Prostate gland (tissue), 2 donors: ENCODE data around the gene ADGRL3. TPM values are rescaled to one million over a fixed set of nuclear protein-coding genes. Genes with fewer than 3 reads are reported as not detected.

Experiments
- DNase-seq: peaks from one replicate; pipeline ENCODE4 v3.0.0-alpha.2; 2019; ENCODE audit warnings: low spot score
- H3K27ac ChIP-seq, 2 donors: fragments of 200-600 bp; sonication (generic); 2 replicates each; pipeline ENCODE4 v1.5.1; 2017 to 2019
- H3K27me3 ChIP-seq: fragments of 200-600 bp; sonication (generic); replicated peaks from 2 replicates; pipeline ENCODE4 v1.5.1; 2019; ENCODE audit not compliant: insufficient read depth
- H3K36me3 ChIP-seq, 2 donors: fragments of 200-600 bp; sonication (generic); 1 replicate in 1 of 2; 2 replicates in 1 of 2; pipeline versions ENCODE4 v1.5.1 to v1.8.1; 2017 to 2019
- H3K4me1 ChIP-seq: fragments of 200-600 bp; sonication (generic); replicated peaks from 2 replicates; pipeline ENCODE4 v1.5.1; 2019
- H3K4me3 ChIP-seq, 2 donors: fragments of 200-600 bp; sonication (generic); 2 replicates each; pipeline ENCODE4 v1.5.1; 2017 to 2019
- H3K9me3 ChIP-seq: fragments of 200-600 bp; sonication (generic); 2 replicates; pipeline ENCODE4 v1.5.1; 2017
- CTCF ChIP-seq, 4 experiments: fragments of 200-600 bp in 2 of 4; fragments of 450-650 bp in 2 of 4; sonication (generic) in 2 of 4; IDR thresholded peaks; 1 replicate in 3 of 4; 2 replicates in 1 of 4; pipeline ENCODE4 v1.5.1; 2016 to 2019; ENCODE audit warnings: antibody characterized with exemption in 4 of 4, mild to moderate bottlenecking in 2 of 4, moderate library complexity in 2 of 4
- POLR2A ChIP-seq: fragments of 450-650 bp; IDR thresholded peaks from one replicate; pipeline ENCODE4 v1.6.1; 2016; ENCODE audit warnings: antibody characterized with exemption, mild to moderate bottlenecking
- POLR2AphosphoS5 ChIP-seq: sonication (generic); formaldehyde crosslinking; IDR thresholded peaks from one replicate; pipeline ENCODE4 v1.6.1; 2017; ENCODE audit warnings: antibody characterized with exemption
- WGBS: methylation state at CpG from one replicate; pipeline ENCODE4 v1.1.5; 2018; 5-methylcytosine and 5-hydroxymethylcytosine counted together
- intact Hi-C: fragments of 100-400 bp; cut with DNase I; formaldehyde crosslinking; loops from one replicate; pipeline ENCODE4 v1.14.2; 2022
- total RNA-seq, 2 donors: library from RNA; depleted of rRNA; stranded (reverse); fragments of >200 nt; gene quantifications; one replicate each; pipeline ENCODE4 v1.1.0, GENCODE V29; 2016

The ADGRL3 gene
- total RNA-seq, 2 donors from 2014 or later: 1.7 to 23.5 TPM

GRCh38 chr4:61772126-61772525, 572.0 kb downstream of the ADGRL3 start:
- TF ChIP-seq POLR2AphosphoS5 (no peak), POLR2A (no peak), CTCF (IDR thresholded peaks at IDR 0.05) (no peak)

GRCh38 chr4:61773655-61774245, 573.6 kb downstream of the ADGRL3 start:
- Histone ChIP-seq H3K36me3 (no peaks in the 10 kb centered on the region), H3K27me3 (no peaks in the 10 kb centered on the region), H3K4me1 (no peaks in the 10 kb centered on the region), H3K4me3 (no peak overlapping the region), H3K9me3 (no peaks in the 10 kb centered on the region), H3K27ac (no peak overlapping the region)
- intact Hi-C loops: no loop called here
- WGBS: 61% methylated on average over 7 of the region's 7 CpGs
- TF ChIP-seq POLR2A (no peak), POLR2AphosphoS5 (no peak), CTCF (IDR thresholded peaks at IDR 0.05) (no peak)
- no peak for DNase-seq

More at GRCh38 chr4:61772126-61772525, 572.0 kb downstream of the ADGRL3 start:
- H3K27me3 ChIP-seq: no peaks in the 10 kb centered on the region
- H3K9me3 ChIP-seq: no peaks in the 10 kb centered on the region
- intact Hi-C loops: no loop called here
- H3K36me3 ChIP-seq: no peaks in the 10 kb centered on the region
- DNase-seq: no peak
- WGBS: 63% methylated on average over 1 of the region's 1 CpG
- H3K27ac ChIP-seq: no peak overlapping the region
- no peaks in the 10 kb centered on the region for H3K4me1 ChIP-seq
- H3K4me3 ChIP-seq: no peak overlapping the region

GRCh38 chr4:61782133-61782532, 582.0 kb downstream of the ADGRL3 start:
- 50% methylated on average over 1 of the region's 1 CpG for WGBS

GRCh38 chr4:61783050-61783449, 582.9 kb downstream of the ADGRL3 start:
- H3K9me3 ChIP-seq: no peaks in the 10 kb centered on the region
- no peak overlapping the region for H3K4me3 ChIP-seq
- H3K4me1 ChIP-seq: no peaks in the 10 kb centered on the region
- no peaks in the 10 kb centered on the region for H3K36me3 ChIP-seq
- TF ChIP-seq POLR2AphosphoS5 (no peak), CTCF (IDR thresholded peaks at IDR 0.05) (no peak), POLR2A (no peak)
- intact Hi-C loops: no loop called here
- DNase-seq: no peak
- no peak overlapping the region for H3K27ac ChIP-seq
- no peaks in the 10 kb centered on the region for H3K27me3 ChIP-seq

More at GRCh38 chr4:61782133-61782532, 582.0 kb downstream of the ADGRL3 start:
- Histone ChIP-seq H3K4me3 (no peak overlapping the region), H3K36me3 (no peaks in the 10 kb centered on the region), H3K27ac (no peak overlapping the region), H3K9me3 (no peaks in the 10 kb centered on the region), H3K4me1 (no peaks in the 10 kb centered on the region), H3K27me3 (no peaks in the 10 kb centered on the region)
- no peak for DNase-seq
- TF ChIP-seq CTCF (IDR thresholded peaks at IDR 0.05) (no peak), POLR2A (no peak), POLR2AphosphoS5 (no peak)
- intact Hi-C loops: no loop called here

- intact Hi-C loops: no loop called here
- TF ChIP-seq CTCF (IDR thresholded peaks at IDR 0.05) (no peak), POLR2A (no peak), POLR2AphosphoS5 (no peak)
- H3K27ac ChIP-seq: no peak overlapping the region
- no peak for DNase-seq
- no peaks in the 10 kb centered on the region for H3K36me3 ChIP-seq
- H3K9me3 ChIP-seq: no peaks in the 10 kb centered on the region
- WGBS: 14% methylated on average over 1 of the region's 1 CpG
- H3K4me1 ChIP-seq: no peaks in the 10 kb centered on the region
- H3K4me3 ChIP-seq: no peak overlapping the region
- H3K27me3 ChIP-seq: no peaks in the 10 kb centered on the region
Measured at GRCh38 chr4:61785761-61786160, 585.6 kb downstream of the ADGRL3 start.
